HEK293 (cell line): ENCODE results near the gene MIF4GD.

Experiments
- CTCF ChIA-PET: fragments of 350-600 bp; formaldehyde crosslinking; extraction: SDS; loops from one replicate; lab custom pipeline; 2021; ENCODE audit warnings: antibody characterized with exemption; lab: Yijun Ruan, JAX
- POLR2A ChIA-PET: fragments of 300-600 bp; formaldehyde crosslinking; extraction: SDS; loops from one replicate; lab custom pipeline; 2020; ENCODE audit warnings: antibody characterized with exemption, inconsistent platforms; lab: Yijun Ruan, JAX
- H3K27ac ChIP-seq: fragments of 200-500 bp; sonication (Bioruptor generic); 2 replicates; pipeline ENCODE4 v1.5.1; 2014; ENCODE audit warnings: low read depth, low read length, control low read depth, inconsistent platforms; ENCODE audit errors: extremely low read depth
- H3K36me3 ChIP-seq, 2 experiments: fragments of 200-500 bp in 1 of 2; sonication (Bioruptor generic) in 1 of 2; 1 replicate in 1 of 2; 2 replicates in 1 of 2; pipeline ENCODE4 v1.5.1; 2014 to 2017; ENCODE audit warnings: inconsistent platforms in 2 of 2, low read length in 2 of 2; ENCODE audit not compliant: control insufficient read depth in 2 of 2, insufficient read depth in 1 of 2
- H3K4me1 ChIP-seq: fragments of 200-500 bp; sonication (Bioruptor generic); 2 replicates; pipeline ENCODE4 v1.5.1; 2014; ENCODE audit warnings: mild to moderate bottlenecking, low read length, inconsistent platforms; ENCODE audit not compliant: control insufficient read depth, insufficient read depth
- H3K4me3 ChIP-seq: 2 replicates; pipeline ENCODE4 v1.5.1; 2011; ENCODE audit warnings: low read depth, mild to moderate bottlenecking, control low read depth, low read length, moderate library complexity
- H3K9me3 ChIP-seq: fragments of 200-500 bp; sonication (Bioruptor generic); 2 replicates; pipeline ENCODE4 v1.5.1; 2014; ENCODE audit warnings: low read depth, low read length, inconsistent platforms; ENCODE audit not compliant: control insufficient read depth, insufficient read depth
- BCL11A ChIP-seq: fragments of 450-650 bp; formaldehyde crosslinking; IDR thresholded peaks from 2 replicates; pipeline ENCODE4 v1.5.1; 2016; ENCODE audit warnings: low read depth, missing biosample characterization, missing genetic modification characterization
- EGR2 ChIP-seq: fragments of 450-650 bp; formaldehyde crosslinking; IDR thresholded peaks from 2 replicates; pipeline ENCODE4 v1.5.1; 2016; ENCODE audit warnings: low read depth, missing biosample characterization, missing genetic modification characterization
- GFI1B ChIP-seq: fragments of 450-650 bp; formaldehyde crosslinking; IDR thresholded peaks from 2 replicates; pipeline ENCODE4 v1.5.1; 2016; ENCODE audit warnings: missing biosample characterization, missing genetic modification characterization
- KLF8 ChIP-seq: fragments of 450-650 bp; formaldehyde crosslinking; IDR thresholded peaks from 2 replicates; pipeline ENCODE4 v1.5.1; 2016; ENCODE audit warnings: missing biosample characterization, missing genetic modification characterization
- SCRT1 ChIP-seq: fragments of 450-650 bp; formaldehyde crosslinking; IDR thresholded peaks from 2 replicates; pipeline ENCODE4 v1.5.1; 2016; ENCODE audit warnings: missing biosample characterization, missing genetic modification characterization, borderline replicate concordance
- ZBTB20 ChIP-seq: fragments of 450-650 bp; formaldehyde crosslinking; IDR thresholded peaks from 2 replicates; pipeline ENCODE4 v1.5.1; 2016; ENCODE audit warnings: missing biosample characterization, missing genetic modification characterization
- ZNF133 ChIP-seq: fragments of 450-650 bp; formaldehyde crosslinking; IDR thresholded peaks from 2 replicates; pipeline ENCODE4 v1.5.1; 2016; ENCODE audit warnings: missing biosample characterization, missing genetic modification characterization
- ZNF138 ChIP-seq: fragments of 450-650 bp; formaldehyde crosslinking; IDR thresholded peaks from 2 replicates; pipeline ENCODE4 v1.5.1; 2016; ENCODE audit warnings: missing biosample characterization, missing genetic modification characterization, borderline replicate concordance
- ZNF169 ChIP-seq: fragments of 450-650 bp; formaldehyde crosslinking; IDR thresholded peaks from 2 replicates; pipeline ENCODE4 v1.5.1; 2016; ENCODE audit warnings: missing biosample characterization, missing genetic modification characterization
- ZNF341 ChIP-seq: fragments of 450-650 bp; formaldehyde crosslinking; IDR thresholded peaks from 2 replicates; pipeline ENCODE4; 2016; ENCODE audit warnings: low read depth, missing biosample characterization, missing genetic modification characterization
- ZNF501 ChIP-seq: fragments of 450-650 bp; formaldehyde crosslinking; IDR thresholded peaks from 2 replicates; pipeline ENCODE4 v1.5.1; 2016; ENCODE audit warnings: missing biosample characterization, missing genetic modification characterization
- ZNF529 ChIP-seq: fragments of 450-650 bp; formaldehyde crosslinking; IDR thresholded peaks from 2 replicates; pipeline ENCODE4 v1.5.1; 2017; ENCODE audit warnings: missing genetic modification characterization, missing biosample characterization; ENCODE audit not compliant: insufficient replicate concordance
- ZNF561 ChIP-seq: fragments of 450-650 bp; IDR thresholded peaks from 2 replicates; pipeline ENCODE4 v1.5.1; 2018; ENCODE audit warnings: missing biosample characterization, missing genetic modification characterization, borderline replicate concordance
- ZNF600 ChIP-seq: fragments of 450-650 bp; formaldehyde crosslinking; IDR thresholded peaks from 2 replicates; pipeline ENCODE4 v1.5.1; 2016; ENCODE audit warnings: missing biosample characterization, missing genetic modification characterization
- ZNF610 ChIP-seq: fragments of 450-650 bp; formaldehyde crosslinking; IDR thresholded peaks from 2 replicates; pipeline ENCODE4 v1.5.1; 2016; ENCODE audit warnings: missing biosample characterization, missing genetic modification characterization, borderline replicate concordance
- ZNF707 ChIP-seq: fragments of 450-650 bp; formaldehyde crosslinking; IDR thresholded peaks from 2 replicates; pipeline ENCODE4 v1.5.1; 2016; ENCODE audit warnings: missing biosample characterization, missing genetic modification characterization
- TF ChIP-seq, protein P1 (sequence below): fragments of 450-650 bp; formaldehyde crosslinking; IDR thresholded peaks from 2 replicates; pipeline ENCODE4 v1.5.1; 2016; ENCODE audit warnings: missing biosample characterization, missing genetic modification characterization
- TF ChIP-seq, protein P2 (sequence below): fragments of 450-650 bp; formaldehyde crosslinking; IDR thresholded peaks from 2 replicates; pipeline ENCODE4 v1.5.1; 2017; ENCODE audit warnings: missing biosample characterization, missing genetic modification characterization
- TF ChIP-seq, protein P3 (sequence below): fragments of 450-650 bp; formaldehyde crosslinking; IDR thresholded peaks from 2 replicates; pipeline ENCODE4 v1.5.1; 2016; ENCODE audit warnings: missing biosample characterization, missing genetic modification characterization
- TF ChIP-seq, protein P4 (sequence below): fragments of 450-650 bp; formaldehyde crosslinking; IDR thresholded peaks from 2 replicates; pipeline ENCODE4 v1.5.1; 2016; ENCODE audit warnings: missing biosample characterization, missing genetic modification characterization

Gene MIF4GD

GRCh38 chr17:75271233-75271954 is 363 bp upstream of the MIF4GD start (continued):
- TF ChIP-seq ZNF341, result peak; percentile 93
- no peak for TF ChIP-seq ZNF707
- TF ChIP-seq, protein P1, sequence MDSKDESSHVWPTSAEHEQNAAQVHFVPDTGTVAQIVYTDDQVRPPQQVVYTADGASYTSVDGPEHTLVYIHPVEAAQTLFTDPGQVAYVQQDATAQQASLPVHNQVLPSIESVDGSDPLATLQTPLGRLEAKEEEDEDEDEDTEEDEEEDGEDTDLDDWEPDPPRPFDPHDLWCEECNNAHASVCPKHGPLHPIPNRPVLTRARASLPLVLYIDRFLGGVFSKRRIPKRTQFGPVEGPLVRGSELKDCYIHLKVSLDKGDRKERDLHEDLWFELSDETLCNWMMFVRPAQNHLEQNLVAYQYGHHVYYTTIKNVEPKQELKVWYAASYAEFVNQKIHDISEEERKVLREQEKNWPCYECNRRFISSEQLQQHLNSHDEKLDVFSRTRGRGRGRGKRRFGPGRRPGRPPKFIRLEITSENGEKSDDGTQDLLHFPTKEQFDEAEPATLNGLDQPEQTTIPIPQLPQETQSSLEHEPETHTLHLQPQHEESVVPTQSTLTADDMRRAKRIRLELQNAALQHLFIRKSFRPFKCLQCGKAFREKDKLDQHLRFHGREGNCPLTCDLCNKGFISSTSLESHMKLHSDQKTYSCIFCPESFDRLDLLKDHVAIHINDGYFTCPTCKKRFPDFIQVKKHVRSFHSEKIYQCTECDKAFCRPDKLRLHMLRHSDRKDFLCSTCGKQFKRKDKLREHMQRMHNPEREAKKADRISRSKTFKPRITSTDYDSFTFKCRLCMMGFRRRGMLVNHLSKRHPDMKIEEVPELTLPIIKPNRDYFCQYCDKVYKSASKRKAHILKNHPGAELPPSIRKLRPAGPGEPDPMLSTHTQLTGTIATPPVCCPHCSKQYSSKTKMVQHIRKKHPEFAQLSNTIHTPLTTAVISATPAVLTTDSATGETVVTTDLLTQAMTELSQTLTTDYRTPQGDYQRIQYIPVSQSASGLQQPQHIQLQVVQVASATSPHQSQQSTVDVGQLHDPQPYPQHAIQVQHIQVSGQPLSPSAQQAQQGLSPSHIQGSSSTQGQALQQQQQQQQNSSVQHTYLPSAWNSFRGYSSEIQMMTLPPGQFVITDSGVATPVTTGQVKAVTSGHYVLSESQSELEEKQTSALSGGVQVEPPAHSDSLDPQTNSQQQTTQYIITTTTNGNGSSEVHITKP (tag by site-specific recombination), result peak; percentile 39; the same call in 1 of the 2 replicates
- 0 out of 2 replicates have a peak, but pooled peaks have one; percentile 50 for TF ChIP-seq ZNF610 (tag by site-specific recombination)
- peak; percentile 26; the same call in 1 of the 2 replicates for TF ChIP-seq ZNF561 (tag by site-specific recombination)
- TF ChIP-seq, protein P2, sequence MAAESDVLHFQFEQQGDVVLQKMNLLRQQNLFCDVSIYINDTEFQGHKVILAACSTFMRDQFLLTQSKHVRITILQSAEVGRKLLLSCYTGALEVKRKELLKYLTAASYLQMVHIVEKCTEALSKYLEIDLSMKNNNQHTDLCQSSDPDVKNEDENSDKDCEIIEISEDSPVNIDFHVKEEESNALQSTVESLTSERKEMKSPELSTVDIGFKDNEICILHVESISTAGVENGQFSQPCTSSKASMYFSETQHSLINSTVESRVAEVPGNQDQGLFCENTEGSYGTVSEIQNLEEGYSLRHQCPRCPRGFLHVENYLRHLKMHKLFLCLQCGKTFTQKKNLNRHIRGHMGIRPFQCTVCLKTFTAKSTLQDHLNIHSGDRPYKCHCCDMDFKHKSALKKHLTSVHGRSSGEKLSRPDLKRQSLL (tag by site-specific recombination), result no peak
- TF ChIP-seq, protein P3, sequence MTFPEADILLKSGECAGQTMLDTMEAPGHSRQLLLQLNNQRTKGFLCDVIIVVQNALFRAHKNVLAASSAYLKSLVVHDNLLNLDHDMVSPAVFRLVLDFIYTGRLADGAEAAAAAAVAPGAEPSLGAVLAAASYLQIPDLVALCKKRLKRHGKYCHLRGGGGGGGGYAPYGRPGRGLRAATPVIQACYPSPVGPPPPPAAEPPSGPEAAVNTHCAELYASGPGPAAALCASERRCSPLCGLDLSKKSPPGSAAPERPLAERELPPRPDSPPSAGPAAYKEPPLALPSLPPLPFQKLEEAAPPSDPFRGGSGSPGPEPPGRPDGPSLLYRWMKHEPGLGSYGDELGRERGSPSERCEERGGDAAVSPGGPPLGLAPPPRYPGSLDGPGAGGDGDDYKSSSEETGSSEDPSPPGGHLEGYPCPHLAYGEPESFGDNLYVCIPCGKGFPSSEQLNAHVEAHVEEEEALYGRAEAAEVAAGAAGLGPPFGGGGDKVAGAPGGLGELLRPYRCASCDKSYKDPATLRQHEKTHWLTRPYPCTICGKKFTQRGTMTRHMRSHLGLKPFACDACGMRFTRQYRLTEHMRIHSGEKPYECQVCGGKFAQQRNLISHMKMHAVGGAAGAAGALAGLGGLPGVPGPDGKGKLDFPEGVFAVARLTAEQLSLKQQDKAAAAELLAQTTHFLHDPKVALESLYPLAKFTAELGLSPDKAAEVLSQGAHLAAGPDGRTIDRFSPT (tag by site-specific recombination), result peak; percentile 70; the same call in 1 of the 2 replicates

DNA sequence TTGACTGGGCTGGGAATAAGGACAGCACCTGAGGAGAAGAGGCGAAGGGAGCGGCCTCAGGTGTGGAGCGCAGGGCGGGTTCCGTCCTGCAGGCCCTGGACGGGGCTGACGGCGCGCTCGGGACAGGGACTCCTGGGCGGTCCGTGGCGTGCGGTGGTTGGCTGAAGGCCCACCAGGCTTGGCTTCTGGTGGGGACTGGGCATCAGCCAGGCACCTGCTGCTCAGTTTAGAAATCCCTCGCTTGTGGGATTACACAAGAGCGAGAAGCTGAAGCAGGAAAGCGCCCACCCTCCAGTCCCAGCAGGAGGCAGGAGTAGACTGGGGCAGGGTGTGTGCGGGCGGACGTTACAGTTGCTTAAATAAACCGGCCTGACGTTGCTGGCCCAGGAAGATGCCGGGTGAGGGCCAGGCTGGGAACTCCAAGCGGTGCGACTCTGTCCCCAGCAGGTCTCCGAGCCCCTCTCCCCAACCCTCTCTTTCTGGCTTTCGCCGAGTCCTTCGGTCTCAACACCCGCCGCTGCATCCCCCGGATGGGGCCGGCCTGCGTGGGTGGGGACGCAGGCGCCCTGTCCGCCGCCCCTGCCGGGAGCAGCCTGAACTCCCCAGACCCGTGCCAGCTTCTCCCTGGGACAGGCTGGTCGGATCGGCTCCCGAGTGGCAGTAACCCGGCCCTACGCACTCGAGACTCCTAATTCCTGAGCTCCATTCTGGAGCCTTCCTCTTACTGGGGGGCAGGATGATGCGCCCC is 639 bp downstream of the MIF4GD start:
- peaks cover 9% of the 10 kb centered on the region; the same call in 1 of the 2 replicates for H3K4me1 ChIP-seq
- POLR2A ChIA-PET, result interaction anchor here (0.6 to 6.6 kb wide), 28 partner anchors 8 to 398 kb away, joined by 3 to 111 read pairs (median 5); partner anchors contain the start of genes FDXR, GGA3, GRB2 and LLGL2
- peak overlapping the region; percentile 94 for H3K27ac ChIP-seq
- H3K36me3 ChIP-seq, result peaks cover 6 to 51% of the 10 kb centered on the region in 2 experiments
- CTCF ChIA-PET, result interaction anchor here (0.6 to 5.1 kb wide), 63 partner anchors 9 to 480 kb away, joined by 3 to 61 read pairs (median 4); partner anchors contain the start of genes GGA3, MRPS7, NT5C and NUP85
- peak overlapping the region; percentile 65 for H3K4me3 ChIP-seq
- no peaks in the 10 kb centered on the region for H3K9me3 ChIP-seq
- TF ChIP-seq ZNF133 (tag by site-specific recombination) (no peak), ZNF529 (tag by site-specific recombination) (no peak), ZNF600 (peak; percentile 87), ZNF610 (tag by site-specific recombination) (no peak; the same call in 1 of the 2 replicates), GFI1B (no peak), ZBTB20 (tag by site-specific recombination) (peak; percentile 95), SCRT1 (peak; percentile 33; the same call in 1 of the 2 replicates), EGR2 (tag by site-specific recombination) (peak; percentile 88), KLF8 (peak; percentile 87), ZNF138 (tag by site-specific recombination) (no peak), BCL11A (tag by site-specific recombination) (0 out of 2 replicates have a peak, but pooled peaks have one; percentile 45), ZNF169 (no peak), ZNF501 (tag by site-specific recombination) (peak; percentile 53)
- TF ChIP-seq, protein P3 (tag by site-specific recombination), result peak; percentile 59
- TF ChIP-seq, protein P4, sequence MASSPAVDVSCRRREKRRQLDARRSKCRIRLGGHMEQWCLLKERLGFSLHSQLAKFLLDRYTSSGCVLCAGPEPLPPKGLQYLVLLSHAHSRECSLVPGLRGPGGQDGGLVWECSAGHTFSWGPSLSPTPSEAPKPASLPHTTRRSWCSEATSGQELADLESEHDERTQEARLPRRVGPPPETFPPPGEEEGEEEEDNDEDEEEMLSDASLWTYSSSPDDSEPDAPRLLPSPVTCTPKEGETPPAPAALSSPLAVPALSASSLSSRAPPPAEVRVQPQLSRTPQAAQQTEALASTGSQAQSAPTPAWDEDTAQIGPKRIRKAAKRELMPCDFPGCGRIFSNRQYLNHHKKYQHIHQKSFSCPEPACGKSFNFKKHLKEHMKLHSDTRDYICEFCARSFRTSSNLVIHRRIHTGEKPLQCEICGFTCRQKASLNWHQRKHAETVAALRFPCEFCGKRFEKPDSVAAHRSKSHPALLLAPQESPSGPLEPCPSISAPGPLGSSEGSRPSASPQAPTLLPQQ (tag by site-specific recombination), result peak; percentile 46; the same call in 1 of the 2 replicates
